GM19043 (cell line): ENCODE results near the gene SPATA21.
"Not testable (repeated sequence)": the region's sequence is repeated elsewhere in the genome, so short reads cannot be mapped to it uniquely, and the experiment has no call there.

ENCODE experiments used
- ATAC-seq: cut with Tn5 transposase; IDR thresholded peaks from one replicate; pipeline ENCODE4 v1.9.1; 2021; ENCODE audit warnings: low read depth; ENCODE audit not compliant: unreplicated experiment

The SPATA21 gene

GRCh38 chr1:16386454-16387113 lies 50.6 kb downstream of the SPATA21 start:
- ATAC-seq: no peak

- ATAC-seq: no peak
Observed at GRCh38 chr1:16385659-16386453, 51.4 kb downstream of the SPATA21 start.

- ATAC-seq: no peak
Observed at GRCh38 chr1:16383888-16384287, 53.3 kb downstream of the SPATA21 start.

GRCh38 chr1:16380868-16381267 lies 56.4 kb downstream of the SPATA21 start:
- no peak for ATAC-seq

- ATAC-seq: no peak
Observed at GRCh38 chr1:16378443-16378842, 58.8 kb downstream of the SPATA21 start.

GRCh38 chr1:16376971-16377370 lies 60.3 kb downstream of the SPATA21 start:
- no peak for ATAC-seq

GRCh38 chr1:16375521-16376340 lies 61.5 kb downstream of the SPATA21 start:
- no peak for ATAC-seq

- no peak for ATAC-seq
Observed at GRCh38 chr1:16374266-16374665, 63.0 kb downstream of the SPATA21 start.

GRCh38 chr1:16372535-16373285 lies 64.5 kb downstream of the SPATA21 start:
- no peak for ATAC-seq

GRCh38 chr1:16371725-16372124 lies 65.5 kb downstream of the SPATA21 start:
- no peak for ATAC-seq

- no peak for ATAC-seq
Observed at GRCh38 chr1:16369821-16370220, 67.4 kb downstream of the SPATA21 start.

GRCh38 chr1:16367968-16368890 lies 69.0 kb downstream of the SPATA21 start:
- ATAC-seq: no peak

- ATAC-seq: peak; percentile 45
Observed at GRCh38 chr1:16367258-16367967, 69.8 kb downstream of the SPATA21 start.

GRCh38 chr1:16366722-16367257 lies 70.4 kb downstream of the SPATA21 start, which contains the start of gene SZRD1:
SZRD1 (plus strand) TSS chr1:16367242; CDS start chr1:16367258, 16 bp downstream.
- peak; percentile 75 for ATAC-seq

GRCh38 chr1:16365146-16365498 lies 72.1 kb downstream of the SPATA21 start:
- not testable (repeated sequence) for ATAC-seq

GRCh38 chr1:16356867-16357266 lies 80.4 kb downstream of the SPATA21 start:
- no peak for ATAC-seq

- no peak for ATAC-seq
Observed at GRCh38 chr1:16354619-16355018, 82.6 kb downstream of the SPATA21 start.

- ATAC-seq: no peak
Observed at GRCh38 chr1:16352842-16353535, 84.2 kb downstream of the SPATA21 start.
